Fibroblast of lung (primary cell): ENCODE results near the gene DGKZ.

Experiments used
- CTCF ChIP-seq, 2 donors: IDR thresholded peaks in 1 of 2; conservative IDR thresholded peaks in 1 of 2; 1 replicate in 1 of 2; 2 replicates in 1 of 2; pipeline ENCODE4 v1.5.1; 2011 to 2012; ENCODE audit warnings: low read length in 2 of 2, control low read depth in 1 of 2, inconsistent platforms in 1 of 2, low read depth in 1 of 2, mild to moderate bottlenecking in 1 of 2
- EZH2 ChIP-seq: IDR thresholded peaks from 2 replicates; pipeline ENCODE4 v1.5.1; 2012; ENCODE audit warnings: low read length, control low read depth, mild to moderate bottlenecking; ENCODE audit errors: missing control alignments

- TF ChIP-seq CTCF (conservative IDR thresholded peaks at IDR 0.05 in 1 of 2, IDR thresholded peaks at IDR 0.05 in 1 of 2; ENCODE audit: low read depth in 1 of 2, low read length in 2 of 2) (no peak), EZH2 (no peak)
Measured at GRCh38 chr11:46408407-46408986, 61.2 kb downstream of the DGKZ start.
